Stimulated activated CD4-positive, alpha-beta T cell treated with anti-CD3 and anti-CD28 coated beads, Interleukin-1b, Interleukin-23, amount 100 ng/mL, for 48 hours (primary cell): Measurements from ENCODE around the gene HTR2B.
"Not testable (repeated sequence)": the region's sequence is repeated elsewhere in the genome, so short reads cannot be mapped to it uniquely, and the experiment has no call there.

Experiments used
- DNase-seq: peaks from one replicate; pipeline ENCODE4 v3.0.0-alpha.2; 2020

HTR2B gene

GRCh38 chr2:231088754-231089153, 36.1 kb downstream of the HTR2B start:
- DNase-seq = no peak

GRCh38 chr2:231084565-231084964, 40.3 kb downstream of the HTR2B start:
- DNase-seq = no peak

GRCh38 chr2:231069379-231070054, 55.3 kb downstream of the HTR2B start:
- DNase-seq = no peak

DNA sequence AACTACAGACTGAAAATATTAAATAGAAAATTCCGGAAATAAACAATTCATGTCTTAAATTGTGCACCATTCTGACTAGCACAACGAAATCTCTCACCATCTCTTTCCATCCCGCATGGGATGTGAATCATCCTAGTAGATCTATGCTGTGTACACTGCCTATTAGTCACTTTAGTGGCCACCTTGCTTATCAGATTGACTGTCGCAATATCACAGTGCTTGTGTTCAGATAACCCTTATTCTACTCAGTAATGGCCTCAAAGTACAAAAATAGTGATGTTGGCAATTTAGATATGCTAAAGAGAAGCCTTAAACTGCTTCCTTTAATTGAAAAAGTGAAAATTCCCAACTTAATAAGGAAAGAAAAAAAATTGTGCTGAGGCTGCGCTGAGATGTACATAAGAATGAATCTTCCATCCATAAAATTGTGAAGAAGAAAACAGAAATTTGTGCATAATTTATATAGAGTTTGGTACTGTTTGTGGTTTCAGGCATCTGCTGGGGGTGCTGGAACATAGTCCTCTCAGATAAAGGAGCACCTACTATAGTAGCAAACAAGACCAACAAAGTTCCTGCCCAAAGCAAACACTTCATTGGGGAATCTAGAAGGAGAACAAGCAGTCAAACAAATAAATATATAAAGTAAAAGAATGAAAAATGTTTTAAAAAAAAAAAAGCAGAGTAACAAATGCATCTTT, 56.2 kb downstream of the HTR2B start:
- no peak for DNase-seq

- not testable (repeated sequence) for DNase-seq
These were observed 57.3 kb downstream of the HTR2B start for GRCh38 chr2:231067531-231067930.

DNA sequence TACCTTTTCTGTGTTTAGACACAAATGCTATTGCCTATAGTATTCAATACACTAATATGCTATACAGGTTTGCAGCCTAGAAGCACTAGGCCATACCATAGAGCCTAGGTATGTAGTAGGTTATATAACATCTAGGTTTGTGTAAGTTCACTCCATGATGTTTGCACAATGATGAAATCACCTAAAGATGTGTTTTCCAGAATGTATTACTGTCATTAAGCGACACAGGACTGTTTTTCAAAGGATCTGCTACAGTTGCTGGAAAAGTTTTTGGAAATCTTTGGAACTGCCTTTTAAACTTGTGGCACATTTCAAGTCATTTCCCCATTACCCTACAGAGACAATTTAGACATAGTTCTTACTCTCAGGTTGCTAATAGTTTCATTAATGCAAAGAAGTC, 58.9 kb downstream of the HTR2B start:
- no peak for DNase-seq

DNA sequence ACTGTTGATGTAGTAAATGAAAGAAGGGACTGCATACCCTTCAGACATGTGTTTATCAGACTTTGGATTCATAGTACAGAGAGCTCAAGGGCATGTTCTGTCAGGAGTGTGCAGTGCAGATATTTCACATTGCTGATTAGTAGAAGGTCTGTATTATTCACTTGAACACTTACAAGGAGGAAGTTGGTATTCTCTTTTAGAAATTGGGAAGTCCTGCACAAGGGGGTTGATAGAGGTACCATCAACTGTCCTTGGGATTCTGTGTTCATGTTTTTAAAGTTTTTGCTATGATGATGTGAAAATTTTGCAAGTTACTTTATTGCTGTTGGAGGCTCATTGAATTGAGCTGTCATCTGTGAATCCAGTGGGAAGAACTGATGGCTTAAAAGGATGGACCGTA, 61.5 kb downstream of the HTR2B start:
- DNase-seq = no peak

DNA sequence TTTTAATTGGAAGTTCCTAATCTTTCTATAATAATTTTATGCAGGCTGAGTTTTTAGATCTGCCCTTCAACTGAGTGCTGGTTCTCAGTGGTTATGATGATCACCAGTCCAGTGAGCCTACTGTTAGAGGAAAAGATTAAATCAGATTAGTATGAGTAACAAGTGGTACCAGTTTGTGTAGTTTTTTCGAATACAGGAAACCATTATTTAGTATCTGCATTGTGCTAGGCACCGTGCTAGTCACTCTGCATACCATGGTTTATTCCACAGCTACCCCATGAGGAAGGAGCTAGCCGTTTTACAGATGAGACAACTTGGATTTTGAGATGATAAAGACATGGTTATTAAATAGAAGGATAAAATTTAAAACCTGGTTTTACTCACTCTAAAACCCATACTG, 62.1 kb downstream of the HTR2B start:
- DNase-seq = no peak

DNA sequence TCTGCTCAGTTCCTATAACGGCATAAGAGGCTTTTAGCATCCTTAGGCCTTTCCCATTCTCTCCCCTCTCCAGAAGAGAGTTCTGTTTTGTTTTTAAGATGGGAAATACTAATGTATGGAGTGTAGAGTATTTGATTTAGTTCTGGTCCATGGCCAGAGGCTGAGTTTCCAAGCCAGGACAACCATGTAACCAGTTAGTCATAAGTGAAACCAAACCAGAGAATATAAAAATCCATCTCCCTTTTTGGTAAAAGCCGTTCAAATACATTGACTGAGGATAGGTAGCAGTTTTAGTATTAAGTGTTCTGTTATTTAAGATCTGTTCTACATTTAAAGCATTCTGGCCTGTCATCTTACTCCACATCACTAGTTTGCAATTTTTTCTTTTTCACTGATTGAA, 65.1 kb downstream of the HTR2B start:
- no peak for DNase-seq

DNA sequence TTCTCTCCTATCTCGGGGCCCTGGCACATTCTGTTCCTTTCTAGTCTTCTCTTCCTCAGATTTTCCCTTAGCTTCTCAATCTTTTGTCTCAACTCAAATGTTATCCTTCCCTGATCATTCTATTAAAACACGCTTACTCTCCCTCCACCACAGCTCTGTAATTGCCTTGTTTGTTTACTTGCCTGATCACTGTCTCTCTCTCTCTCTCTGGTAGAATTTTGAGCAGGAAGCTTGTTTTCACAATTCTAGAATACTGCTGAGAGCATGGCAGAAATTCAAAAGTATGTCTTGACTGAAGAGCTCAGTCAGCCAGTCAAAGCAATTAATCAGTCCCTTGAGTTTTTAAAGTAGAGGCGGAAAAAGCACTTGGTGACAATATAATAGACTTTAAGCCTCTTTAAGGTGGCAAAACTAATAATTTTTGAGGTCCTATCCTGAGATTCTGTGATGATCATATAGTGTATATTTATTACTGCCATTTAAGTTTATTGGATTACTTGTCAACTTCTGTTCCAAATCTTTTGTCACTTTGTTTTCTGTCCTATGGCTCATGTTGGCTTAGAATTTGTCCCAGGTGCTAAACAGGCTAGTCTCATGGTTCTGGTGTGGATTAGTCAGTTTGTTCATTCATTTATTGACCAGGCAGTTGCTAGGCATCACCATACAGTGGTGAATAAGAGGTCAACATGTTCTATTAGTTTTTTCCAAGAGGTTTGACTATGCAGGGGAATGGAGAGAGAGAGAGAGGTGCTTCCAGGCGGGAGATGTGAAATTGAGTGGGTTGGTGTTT, 65.9 kb downstream of the HTR2B start:
- no peak for DNase-seq
